Measurements from ENCODE around the gene LY86. TPM values are rescaled to one million over a fixed set of nuclear protein-coding genes. Genes with fewer than 3 reads are reported as not detected.

LY86 gene
- total RNA-seq, 1 experiment from 2014 or later, result not detected

- no peak overlapping the region for H3K4me3 Mint-ChIP-seq
- H3K36me3 Mint-ChIP-seq, result no peaks in the 10 kb centered on the region; the same call in 1 of the 2 replicates
- DNase-seq (ENCODE audit: low spot score), result no peak
- no peak for TF ChIP-seq ZBTB21 (CRISPR knock-in tag; IDR thresholded peaks at IDR 0.05; ENCODE audit: borderline replicate concordance)
- no peak for TF ChIP-seq ZNF263 (CRISPR knock-in tag; IDR thresholded peaks at IDR 0.05; ENCODE audit: low read depth)
- H3K9me3 Mint-ChIP-seq, result peaks cover 4% of the 10 kb centered on the region; the same call in 1 of the 2 replicates
- ChIA-PET POLR2A (no interaction called here), CTCF (no interaction called here)
- no peak for ATAC-seq
- H3K4me1 Mint-ChIP-seq, result peaks cover 35% of the 10 kb centered on the region
- no peaks in the 10 kb centered on the region for H3K27me3 Mint-ChIP-seq (ENCODE audit: low read depth)
- no peak overlapping the region for H3K27ac Mint-ChIP-seq
These were observed 47.3 kb downstream of the LY86 start for GRCh38 chr6:6635869-6636268.

- CTCF ChIA-PET, result no interaction called here
- DNase-seq (ENCODE audit: low spot score) (no peak), ATAC-seq (no peak)
- H3K27me3 Mint-ChIP-seq (ENCODE audit: low read depth), result no peaks in the 10 kb centered on the region
- H3K27ac Mint-ChIP-seq, result no peak overlapping the region
- H3K36me3 Mint-ChIP-seq, result no peaks in the 10 kb centered on the region; the same call in 1 of the 2 replicates
- H3K4me1 Mint-ChIP-seq, result peaks cover 30% of the 10 kb centered on the region
- POLR2A ChIA-PET, result no interaction called here
- H3K9me3 Mint-ChIP-seq, result peaks cover 4% of the 10 kb centered on the region; the same call in 1 of the 2 replicates
- no peak overlapping the region for H3K4me3 Mint-ChIP-seq
- no peak for TF ChIP-seq ETV6 (CRISPR knock-in tag; IDR thresholded peaks at IDR 0.05)
- no peak for TF ChIP-seq ZNF219 (CRISPR knock-in tag; IDR thresholded peaks at IDR 0.05; ENCODE audit: borderline replicate concordance)
- TF ChIP-seq NFYB (CRISPR knock-in tag; conservative IDR thresholded peaks at IDR 0.05; ENCODE audit: low read depth), result no peak
- no peak for TF ChIP-seq NFE2L1 (CRISPR knock-in tag; IDR thresholded peaks at IDR 0.05)
- TF ChIP-seq USF1 (CRISPR knock-in tag; IDR thresholded peaks at IDR 0.05), result no peak
- no peak for TF ChIP-seq ZNF281 (CRISPR knock-in tag; IDR thresholded peaks at IDR 0.05)
These were observed 51.1 kb downstream of the LY86 start for GRCh38 chr6:6639572-6639971.

- Mint-ChIP-seq H3K9me3 (peaks cover 4% of the 10 kb centered on the region; the same call in 1 of the 2 replicates), H3K27me3 (ENCODE audit: low read depth) (no peaks in the 10 kb centered on the region), H3K27ac (no peak overlapping the region), H3K4me3 (no peak overlapping the region), H3K36me3 (no peaks in the 10 kb centered on the region; the same call in 1 of the 2 replicates), H3K4me1 (peaks cover 19% of the 10 kb centered on the region)
- no peak for ATAC-seq
- ChIA-PET POLR2A (no interaction called here), CTCF (no interaction called here)
- no peak for DNase-seq (ENCODE audit: low spot score)
- no peak for TF ChIP-seq EMX1 (CRISPR knock-in tag; IDR thresholded peaks at IDR 0.05)
- TF ChIP-seq ZNF263 (CRISPR knock-in tag; IDR thresholded peaks at IDR 0.05; ENCODE audit: low read depth), result no peak
- TF ChIP-seq ZBTB43 (CRISPR knock-in tag; IDR thresholded peaks at IDR 0.05), result no peak
- no peak for TF ChIP-seq MYBL2 (CRISPR knock-in tag; IDR thresholded peaks at IDR 0.05)
- TF ChIP-seq ATF6 (CRISPR knock-in tag; IDR thresholded peaks at IDR 0.05), result no peak
- no peak for TF ChIP-seq ATF1 (CRISPR knock-in tag; IDR thresholded peaks at IDR 0.05)
- TF ChIP-seq GABPB1 (CRISPR knock-in tag; IDR thresholded peaks at IDR 0.05), result no peak
- TF ChIP-seq RORB (CRISPR knock-in tag; IDR thresholded peaks at IDR 0.05), result no peak
- no peak for TF ChIP-seq KAT7 (CRISPR knock-in tag; IDR thresholded peaks at IDR 0.05; ENCODE audit: borderline replicate concordance)
- TF ChIP-seq ZNF138 (CRISPR knock-in tag; conservative IDR thresholded peaks at IDR 0.05), result no peak
- no peak for TF ChIP-seq HMGXB4 (CRISPR knock-in tag; IDR thresholded peaks at IDR 0.05)
- no peak for TF ChIP-seq GRHL2 (CRISPR knock-in tag; IDR thresholded peaks at IDR 0.05; ENCODE audit: insufficient replicate concordance, severe bottlenecking)
- no peak for TF ChIP-seq CBFB (CRISPR knock-in tag; IDR thresholded peaks at IDR 0.05; ENCODE audit: low read depth)
- TF ChIP-seq ZNF425 (CRISPR knock-in tag; conservative IDR thresholded peaks at IDR 0.05), result no peak
These were observed 52.4 kb downstream of the LY86 start for GRCh38 chr6:6640926-6641325.

All from WTC11 (cell line).